AG08396 (cell line): ENCODE data around the gene PALLD.

Experiments
- DNase-seq: peaks from one replicate; pipeline ENCODE4 v3.0.0; 2012; ENCODE audit warnings: low spot score, mixed read lengths

PALLD gene

DNA sequence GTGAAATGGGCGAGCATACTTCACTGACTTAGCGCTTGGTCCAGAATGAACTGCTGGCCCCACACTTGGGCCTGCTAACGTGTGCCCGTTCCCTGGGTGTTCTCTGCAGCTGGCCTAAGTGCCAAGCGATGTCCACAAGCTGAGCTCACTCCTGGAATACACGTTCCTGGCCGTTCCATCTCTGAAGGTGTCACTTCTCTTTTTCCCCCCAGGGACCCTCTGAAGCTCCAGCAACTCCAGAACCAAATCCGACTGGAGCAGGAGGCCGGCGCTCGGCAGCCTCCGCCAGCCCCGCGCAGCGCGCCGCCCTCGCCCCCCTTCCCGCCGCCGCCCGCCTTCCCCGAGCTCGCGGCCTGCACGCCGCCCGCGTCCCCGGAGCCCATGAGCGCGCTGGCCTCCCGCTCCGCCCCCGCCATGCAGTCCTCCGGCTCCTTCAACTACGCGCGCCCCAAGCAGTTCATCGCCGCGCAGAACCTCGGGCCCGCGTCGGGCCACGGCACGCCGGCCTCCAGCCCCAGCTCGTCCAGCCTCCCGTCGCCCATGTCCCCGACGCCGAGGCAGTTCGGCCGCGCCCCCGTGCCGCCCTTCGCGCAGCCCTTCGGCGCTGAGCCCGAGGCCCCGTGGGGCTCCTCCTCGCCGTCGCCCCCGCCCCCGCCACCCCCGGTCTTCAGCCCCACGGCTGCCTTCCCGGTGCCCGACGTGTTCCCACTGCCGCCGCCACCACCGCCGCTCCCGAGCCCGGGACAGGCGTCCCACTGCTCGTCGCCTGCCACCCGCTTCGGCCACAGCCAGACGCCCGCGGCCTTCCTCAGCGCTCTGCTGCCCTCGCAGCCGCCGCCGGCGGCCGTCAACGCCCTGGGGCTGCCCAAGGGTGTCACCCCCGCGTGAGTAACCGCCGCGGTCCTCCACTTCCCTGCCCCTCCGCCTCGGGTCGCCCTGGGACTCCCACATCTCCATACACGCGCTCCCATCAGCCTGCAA is 380.9 kb downstream of the PALLD start:
- peak; percentile 52 for DNase-seq

DNA sequence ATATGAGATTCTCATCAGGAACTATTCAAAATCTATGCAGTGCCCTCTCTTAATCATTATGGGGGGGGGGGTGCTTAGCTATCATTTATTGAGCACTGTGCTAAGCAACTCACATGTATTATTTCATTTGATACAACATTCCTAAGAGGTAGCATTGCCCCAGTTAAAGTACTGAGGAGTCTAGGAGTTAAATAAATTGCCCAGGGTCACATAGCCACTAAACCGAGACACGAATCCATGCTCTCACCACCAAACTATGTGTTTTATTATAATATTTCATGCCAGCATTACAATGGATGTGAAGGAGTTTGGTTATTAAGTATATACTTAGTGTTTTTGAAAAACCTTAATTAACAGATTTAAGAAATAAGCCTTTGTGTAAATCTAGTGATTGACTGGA is 381.8 kb downstream of the PALLD start:
- DNase-seq: no peak

DNA sequence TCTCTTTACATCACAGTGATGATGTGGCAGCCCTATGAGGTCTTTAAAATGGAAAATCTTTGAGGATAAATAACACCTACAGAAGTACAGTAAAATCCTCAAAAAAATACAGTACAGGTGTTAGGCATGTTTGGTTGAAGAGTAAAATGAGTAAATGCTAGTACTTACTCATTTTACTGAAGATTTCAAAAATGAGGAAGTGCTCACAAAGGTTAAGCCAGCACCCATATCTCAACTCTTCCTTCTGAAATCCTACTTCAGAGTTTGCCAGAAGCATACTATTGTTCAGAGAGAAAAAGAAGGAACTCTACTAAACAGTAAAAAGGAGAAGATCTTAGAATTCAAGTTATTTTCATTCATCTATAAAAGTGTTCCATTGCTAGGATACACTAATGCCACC is 382.3 kb downstream of the PALLD start:
- DNase-seq: no peak

DNA sequence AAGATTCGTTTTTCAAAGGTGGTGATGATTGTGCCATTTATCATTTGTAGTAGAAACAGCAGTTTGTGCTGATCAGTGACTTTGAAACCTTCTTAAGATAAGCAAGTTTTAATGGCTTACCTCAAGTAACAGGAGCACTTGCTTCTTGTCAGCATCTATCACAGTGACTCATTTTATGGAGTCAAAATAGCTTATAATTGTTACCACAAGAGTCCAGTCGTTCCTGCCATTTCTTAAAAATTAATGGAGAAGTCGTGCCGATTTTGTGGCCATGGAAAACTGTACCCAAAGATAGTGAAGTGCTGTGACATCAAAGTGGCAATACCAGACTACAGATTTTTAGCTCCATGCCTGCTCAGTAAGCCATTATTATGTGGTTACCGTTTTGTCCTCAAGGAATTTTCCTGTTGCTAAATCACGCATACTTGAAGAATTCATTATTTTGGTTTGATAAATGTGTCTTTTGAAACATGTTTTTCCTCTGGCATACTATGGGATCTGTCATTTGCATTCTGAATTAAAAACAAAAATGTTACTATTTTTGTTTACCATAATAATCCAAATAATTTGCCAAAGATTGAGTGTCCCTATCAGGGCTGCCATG is 383.3 kb downstream of the PALLD start:
- DNase-seq: no peak

DNA sequence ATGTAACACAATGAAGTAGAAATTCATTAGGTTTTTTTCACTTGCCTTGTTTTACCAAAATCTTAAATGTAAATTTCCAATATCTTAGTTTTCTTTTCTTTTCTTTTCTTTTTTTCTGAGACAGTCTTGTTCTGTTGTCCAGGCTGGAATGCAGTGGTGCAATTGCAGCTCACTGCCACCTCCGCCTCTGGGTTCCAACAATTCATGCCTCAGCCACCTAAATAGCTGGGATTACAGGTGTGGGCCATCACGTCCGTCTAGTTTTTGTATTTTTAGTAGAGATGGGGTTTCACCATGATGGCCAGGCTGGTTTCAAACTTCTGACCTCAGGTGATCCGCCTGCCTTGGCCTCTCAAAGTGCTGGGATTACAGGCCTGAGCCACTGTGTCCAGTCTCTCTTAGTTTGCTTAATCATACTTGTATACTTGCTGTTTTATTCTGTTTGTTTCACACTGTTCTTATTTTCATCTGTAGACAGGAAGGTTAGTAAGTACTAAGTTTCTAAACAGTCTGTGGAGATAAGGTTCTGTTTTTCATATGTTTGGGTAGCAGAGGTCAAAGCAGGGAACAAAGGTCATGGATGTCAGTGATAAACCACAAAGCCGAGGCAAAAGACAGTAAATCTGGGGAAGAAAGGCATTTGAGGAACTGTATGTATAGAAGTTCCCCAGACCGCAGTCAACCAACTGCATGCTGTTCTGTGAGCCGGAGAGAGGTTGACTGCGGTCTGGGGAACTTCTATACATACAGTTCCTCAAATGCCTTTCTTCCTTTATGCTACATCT is 384.2 kb downstream of the PALLD start:
- no peak for DNase-seq

DNA sequence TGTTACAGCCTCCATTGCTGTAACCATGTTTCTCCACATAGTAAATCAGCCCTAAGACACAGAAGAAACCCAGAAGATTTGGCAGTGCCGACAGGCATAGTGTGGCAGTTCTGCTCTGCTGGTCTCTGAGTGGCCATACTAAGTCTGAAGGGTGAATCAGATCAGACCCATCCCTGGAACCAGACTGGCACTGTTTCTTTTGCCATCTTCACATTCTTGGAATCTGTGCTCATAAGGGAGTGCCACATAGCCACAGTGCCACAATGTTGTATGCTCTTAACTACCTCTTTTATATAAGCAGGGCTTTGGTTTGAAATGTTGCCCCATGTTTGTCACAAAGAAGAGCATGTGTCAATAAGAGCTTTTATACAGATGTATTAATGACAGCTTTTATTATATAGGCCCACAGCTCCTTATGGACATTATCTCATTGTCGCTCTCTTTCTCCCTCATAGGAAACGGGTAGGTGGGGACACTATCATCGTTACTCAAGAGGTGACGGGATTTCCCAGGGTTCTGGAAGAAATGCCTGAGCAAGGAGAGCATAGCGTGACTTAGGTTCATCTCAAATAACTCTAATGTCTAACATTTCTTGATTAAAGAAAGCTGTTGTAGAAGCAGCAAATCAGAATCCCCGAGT is 385.0 kb downstream of the PALLD start:
- DNase-seq: no peak

DNA sequence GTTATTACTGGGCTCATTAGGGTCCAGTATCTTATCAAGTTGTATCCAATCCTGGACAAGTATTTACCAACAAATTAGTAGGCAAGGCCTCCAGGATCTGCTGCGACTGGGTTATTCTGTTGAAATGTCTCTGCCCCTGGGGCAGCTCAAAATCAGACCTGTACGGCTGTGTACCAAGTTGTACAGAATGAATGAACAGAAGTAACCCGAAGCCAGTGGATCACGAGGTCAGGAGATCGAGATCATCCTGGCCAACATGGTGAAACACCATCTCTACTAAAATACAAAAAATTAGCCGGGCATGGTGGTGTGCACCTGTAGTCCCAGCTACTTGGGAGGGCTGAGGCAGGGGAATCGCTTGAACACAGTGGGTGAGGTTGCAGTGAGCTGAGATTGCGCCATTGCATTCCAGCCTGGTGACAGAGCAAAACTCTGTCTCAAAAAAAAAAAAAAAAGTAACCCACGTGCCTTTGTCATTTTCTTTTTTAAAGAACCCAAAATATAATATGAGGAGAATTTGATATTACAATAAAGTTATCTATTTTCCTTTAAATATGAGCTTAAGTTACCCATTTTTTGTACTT is 385.9 kb downstream of the PALLD start:
- no peak for DNase-seq

DNA sequence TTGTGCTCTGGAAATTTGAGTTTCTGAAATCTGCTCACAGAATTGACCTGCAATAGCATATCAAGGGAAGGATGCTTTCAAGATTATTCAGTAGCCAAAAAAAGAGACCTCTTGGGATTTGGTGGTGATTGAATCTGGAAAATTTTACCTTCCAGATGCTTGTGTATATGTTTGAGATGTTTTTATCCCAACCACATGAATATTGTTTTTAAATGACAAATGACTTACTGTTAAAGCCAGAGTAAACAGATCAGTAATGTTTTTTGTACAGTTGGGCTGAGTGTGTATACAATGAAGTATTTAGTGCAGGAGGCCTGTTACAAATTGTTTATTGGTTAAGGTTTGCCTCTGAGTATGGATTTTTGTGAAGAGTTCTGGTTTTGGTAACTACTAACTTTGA is 386.7 kb downstream of the PALLD start:
- DNase-seq: peak; percentile 14

DNA sequence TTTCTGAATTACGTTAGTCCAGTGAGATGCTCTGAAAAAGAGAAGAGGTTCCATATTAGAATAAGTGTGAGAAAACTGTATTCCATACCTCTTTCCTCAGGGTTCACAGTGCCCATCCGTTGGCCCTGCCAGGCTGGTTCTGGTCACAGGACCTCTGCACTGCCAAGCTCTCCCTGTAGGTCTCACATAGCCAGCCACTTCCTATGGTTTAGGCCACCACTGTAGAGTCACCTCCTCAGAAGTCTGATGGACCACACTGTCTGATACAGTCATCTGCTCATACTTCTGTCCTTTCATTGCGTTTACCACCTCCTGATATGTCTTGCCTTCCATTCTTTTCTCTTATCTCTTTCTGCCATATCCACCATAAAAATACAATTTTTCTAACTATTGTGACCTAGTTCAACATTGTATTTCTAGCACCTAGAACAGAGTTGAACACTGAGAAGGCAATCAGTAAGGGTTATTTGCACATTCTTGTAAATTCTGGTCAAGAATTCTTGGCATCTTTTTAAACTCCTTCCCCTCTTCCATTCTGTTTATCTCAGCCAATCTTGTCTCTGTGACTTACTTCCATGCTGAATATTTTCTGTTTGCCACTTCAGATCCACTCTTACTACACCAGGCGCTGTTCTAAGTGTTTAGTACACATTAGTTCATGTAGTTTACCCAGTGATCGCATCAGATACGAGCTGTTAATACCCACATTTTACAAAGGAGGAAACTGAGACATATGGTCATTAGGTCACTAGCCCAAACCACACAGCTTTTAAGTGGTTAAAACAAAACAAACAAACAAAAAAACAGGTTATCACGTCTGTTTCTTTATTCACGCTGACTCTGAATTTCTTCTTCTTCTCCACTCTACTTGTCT is 387.6 kb downstream of the PALLD start:
- DNase-seq: no peak

DNA sequence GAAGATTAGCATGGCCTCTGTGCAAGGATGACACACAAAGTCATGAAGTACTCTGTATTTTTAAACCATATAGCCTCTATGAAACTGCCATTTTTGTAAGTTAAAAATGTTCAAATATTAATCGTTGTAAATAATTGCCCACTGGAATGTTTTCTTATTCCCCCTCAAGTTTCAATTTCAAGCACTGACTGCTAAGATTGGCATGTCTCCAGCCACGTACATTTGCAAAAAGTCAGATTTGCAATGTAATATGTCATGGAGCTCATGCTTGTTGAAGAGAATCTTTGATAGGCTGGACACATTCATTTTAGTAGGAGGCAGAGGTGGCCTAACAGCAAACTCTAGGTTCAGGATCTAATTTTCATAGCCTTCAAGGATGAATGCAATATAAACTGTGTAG is 388.5 kb downstream of the PALLD start:
- DNase-seq: no peak

DNA sequence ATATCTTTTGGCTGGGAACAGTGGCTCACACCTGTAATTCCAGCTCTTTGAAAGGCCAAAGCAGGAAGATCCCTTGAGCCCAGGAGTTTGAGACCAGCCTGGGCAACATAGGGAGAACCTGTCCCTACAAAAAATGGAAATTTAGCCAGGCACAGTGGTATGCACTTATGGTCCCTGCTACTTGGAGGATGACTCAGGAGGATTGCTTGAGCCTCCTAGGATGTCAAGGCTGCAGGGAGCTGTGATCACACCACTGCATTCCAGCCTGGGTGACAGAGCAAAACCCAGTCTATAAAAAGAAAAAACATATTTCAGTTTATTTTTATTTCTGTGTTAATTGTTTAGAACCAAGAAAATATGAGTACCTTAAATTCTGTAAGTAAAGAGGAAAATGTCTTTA is 389.5 kb downstream of the PALLD start:
- DNase-seq: no peak

DNA sequence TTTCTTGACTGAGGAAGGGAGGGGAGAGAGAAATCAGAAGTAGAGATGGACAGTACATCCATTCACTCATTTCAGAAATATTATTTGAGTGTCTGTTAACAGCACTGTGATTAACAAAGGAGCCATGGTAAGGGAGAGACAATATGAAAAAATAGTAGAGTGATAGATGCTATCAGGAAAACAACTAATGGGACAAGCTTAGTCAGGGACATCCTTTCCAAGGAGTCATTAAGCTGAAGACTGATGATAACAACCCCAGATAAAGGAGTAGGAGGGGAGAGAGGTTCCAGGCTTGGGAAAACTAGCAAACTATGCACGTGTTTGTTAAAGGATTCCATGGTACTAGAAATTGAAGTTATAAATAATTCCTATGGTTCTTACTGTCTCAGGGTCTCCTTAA is 391.0 kb downstream of the PALLD start:
- no peak for DNase-seq

DNA sequence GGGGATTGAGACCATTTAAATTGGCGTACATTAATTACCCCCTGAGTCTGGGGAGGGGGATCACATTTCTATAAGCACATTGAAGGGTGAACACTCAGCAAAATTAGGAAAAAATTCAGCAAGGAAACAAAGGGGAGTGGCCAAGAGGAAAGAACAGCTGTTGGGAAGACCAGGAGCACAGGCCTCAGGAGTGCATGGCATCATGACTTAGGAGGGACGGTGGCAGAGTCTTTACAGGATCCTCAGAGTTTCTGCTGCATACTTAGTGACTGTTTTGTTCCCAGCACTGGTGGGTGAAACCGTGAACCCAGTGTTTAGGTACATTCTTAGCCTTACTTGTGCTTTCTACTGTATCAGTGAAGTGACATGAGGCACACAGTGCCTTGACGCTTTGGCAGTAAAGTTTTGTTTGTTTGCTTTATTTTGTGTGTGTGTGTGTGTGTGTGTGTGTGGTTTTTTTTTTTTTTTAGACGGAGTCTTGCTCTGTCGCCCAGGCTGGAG is 391.9 kb downstream of the PALLD start:
- no peak for DNase-seq

DNA sequence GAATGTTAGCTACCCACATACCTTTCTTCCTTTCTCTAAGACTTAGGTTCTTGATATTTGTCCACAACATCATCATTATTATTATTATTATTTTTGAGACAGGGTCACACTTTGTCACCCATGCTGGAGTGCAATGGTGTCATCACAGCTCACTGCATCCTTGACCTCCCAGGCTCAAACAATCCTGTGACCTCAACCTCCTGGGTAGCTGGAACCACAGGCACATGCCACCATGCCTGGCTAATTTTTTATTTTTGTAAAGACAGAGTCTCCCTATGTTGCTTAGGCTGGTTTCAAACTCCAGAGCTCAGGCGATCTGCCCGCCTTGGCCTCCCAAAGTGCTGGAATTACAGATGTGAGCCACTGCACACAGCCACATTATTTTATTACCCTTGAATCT is 394.2 kb downstream of the PALLD start:
- no peak for DNase-seq

DNA sequence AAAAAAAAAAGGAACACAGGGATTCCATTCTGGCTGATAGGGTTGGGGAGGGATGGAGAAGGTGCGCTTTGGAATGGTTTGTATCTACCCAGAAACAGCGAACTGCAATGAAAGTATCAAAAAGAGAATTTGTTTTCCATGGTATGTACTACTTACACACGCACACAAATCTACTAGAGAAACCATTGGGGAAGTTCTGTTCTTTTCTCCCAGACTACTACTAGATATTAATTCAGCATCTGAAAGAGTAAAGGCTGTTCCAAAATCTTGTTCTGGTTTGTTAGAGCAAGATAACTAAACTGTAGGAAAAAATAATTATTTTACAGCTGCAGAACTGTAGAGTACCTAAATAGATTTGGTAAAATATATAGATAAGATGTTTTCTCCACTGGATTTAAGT is 394.8 kb downstream of the PALLD start:
- DNase-seq: no peak

DNA sequence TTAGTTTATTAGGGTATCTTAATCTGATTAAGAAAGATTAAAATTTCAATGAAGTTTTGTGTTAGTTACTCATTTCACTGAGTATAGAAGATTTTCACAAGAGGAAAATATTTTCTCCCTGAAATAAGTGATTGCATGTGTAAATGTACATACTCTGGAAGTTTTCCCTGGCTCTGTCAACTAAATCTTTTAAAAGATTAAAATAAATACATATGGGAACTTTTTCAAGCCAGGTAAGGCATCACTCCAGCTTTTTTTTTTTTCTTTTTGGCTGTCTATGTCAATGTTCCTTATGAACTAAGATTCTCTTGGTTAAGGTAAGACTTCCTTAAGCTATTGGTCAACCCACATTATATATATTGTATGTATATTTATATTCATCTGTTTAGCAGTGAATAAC is 395.6 kb downstream of the PALLD start:
- DNase-seq: no peak

DNA sequence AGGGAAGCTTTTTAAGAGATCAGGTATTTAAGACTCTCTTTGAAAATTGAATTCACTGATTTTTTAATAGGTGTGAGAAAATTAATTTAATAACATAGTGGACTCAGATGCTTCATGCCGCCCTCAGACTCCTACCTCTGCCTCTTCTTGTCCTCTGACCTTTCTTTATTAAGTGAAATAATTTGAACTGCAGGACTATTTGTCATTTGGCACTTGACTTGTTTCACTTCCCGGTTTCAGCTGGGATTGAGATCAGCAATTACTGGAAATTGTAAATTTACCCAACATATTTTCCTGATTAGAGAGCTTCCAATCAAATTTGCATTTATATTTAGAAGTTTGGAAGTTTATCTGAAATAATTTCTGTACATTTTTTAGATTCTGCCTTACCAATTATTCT is 396.4 kb downstream of the PALLD start:
- DNase-seq: no peak

DNA sequence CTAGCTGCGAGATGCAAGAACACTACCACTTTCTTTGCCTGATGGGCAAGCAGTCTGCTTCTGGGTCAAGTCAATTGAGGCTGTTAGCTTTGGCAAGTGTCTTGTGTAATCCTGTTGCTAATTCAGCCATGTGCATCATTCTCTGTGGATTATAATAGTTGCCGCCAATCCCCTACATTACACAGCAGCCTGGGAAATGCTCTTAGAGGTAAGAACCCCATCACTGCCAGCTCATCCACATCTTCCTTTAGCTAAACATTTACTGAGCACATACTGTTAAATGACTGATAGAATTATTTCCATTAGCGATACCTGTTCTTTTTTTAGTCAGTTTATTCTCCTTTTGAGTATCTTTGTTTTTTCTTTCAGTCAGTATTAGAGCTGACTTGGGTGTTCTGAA is 397.0 kb downstream of the PALLD start:
- DNase-seq: no peak

DNA sequence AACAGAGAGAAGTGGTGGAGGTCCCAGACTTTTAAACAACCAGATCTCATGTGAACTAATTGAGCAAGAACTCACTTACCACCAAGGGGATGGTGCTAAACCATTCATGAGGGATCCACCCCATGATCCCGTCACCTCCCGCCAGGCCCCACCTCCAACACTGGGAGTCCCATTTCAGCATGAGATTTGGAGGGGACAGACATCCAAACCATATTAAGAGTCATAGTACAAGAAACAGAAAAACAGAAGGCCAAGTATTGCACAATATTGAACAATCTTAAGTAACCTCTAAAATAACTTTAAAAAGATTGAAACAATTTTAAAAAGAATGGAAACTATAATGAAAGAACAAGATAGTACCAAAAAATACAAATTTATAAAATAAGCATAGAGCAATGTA is 403.2 kb downstream of the PALLD start:
- DNase-seq: no peak

DNA sequence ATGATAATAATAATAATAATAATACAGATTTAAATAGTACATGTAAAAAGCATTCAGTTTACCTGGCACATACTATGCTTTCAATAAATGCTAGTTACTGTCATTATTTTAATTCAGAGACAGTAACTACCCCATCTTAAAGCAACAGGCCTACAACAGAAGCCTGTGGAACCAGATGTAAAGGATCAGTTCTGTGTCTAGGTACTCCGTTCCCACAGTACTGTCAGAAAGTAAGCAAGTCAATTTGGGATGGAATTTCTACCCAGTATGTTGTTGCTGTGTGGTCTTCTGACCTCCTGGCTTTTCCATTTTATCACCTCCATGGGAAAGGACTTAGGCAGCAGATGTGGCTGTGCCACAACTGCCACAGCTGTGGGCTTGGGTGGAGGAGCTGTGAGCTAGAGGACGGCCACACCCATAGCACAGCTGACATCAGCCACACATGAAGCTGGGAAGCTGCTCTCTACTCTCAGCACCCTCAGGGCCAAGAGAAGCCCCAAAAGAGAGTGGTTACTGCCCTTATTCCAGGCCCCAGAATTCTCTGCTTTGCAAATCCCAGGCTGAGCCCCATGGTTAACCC is 410.4 kb downstream of the PALLD start:
- no peak for DNase-seq
